ENCODE measurements around the gene PNMA6E.
"Not testable (repeated sequence)": the region's sequence is repeated elsewhere in the genome, so short reads cannot be mapped to it uniquely, and the experiment has no call there.

The PNMA6E gene

DNA sequence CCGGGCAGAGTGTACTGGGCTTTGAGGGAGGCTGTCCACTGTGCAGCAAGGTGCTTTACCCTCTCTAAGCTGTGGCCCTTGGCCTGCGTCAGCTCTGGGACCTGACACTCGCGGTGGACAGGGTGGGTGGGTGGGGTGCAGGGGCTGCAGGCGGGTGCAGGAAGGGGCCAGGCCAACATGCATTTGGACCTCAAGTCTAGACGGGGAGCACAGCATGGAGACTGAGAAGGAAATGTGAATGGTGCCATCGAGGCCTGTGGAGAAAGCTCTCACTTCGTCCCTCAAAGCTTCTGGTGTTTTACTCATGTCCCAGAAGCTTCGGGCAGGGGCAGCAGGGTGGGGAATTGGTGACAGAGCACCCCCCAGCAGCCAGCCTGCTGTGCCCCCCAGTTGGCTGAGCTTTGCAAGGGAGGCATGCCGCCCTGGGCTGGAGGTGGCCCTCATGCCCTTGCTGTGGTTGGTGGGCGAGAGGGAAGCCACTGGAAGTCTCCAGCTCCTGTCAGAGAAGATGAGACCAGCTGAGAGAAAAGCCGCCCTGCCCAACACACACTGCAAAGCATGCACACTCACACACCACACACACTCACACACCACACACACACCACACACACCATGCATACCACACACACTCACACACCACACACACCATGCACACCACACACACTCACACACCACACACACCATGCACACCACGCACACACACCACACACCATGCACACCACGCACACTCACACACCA is 12.3 kb downstream of the PNMA6E start:
- Mint-ChIP-seq H3K27me3 (ENCODE audit: low read depth) (no peaks in the 10 kb centered on the region), H3K36me3 (ENCODE audit: low read depth) (no peaks in the 10 kb centered on the region), H3K4me3 (no peak overlapping the region), H3K27ac (no peak overlapping the region), H3K4me1 (ENCODE audit: low read depth) (peaks cover 2% of the 10 kb centered on the region), H3K9me3 (no peaks in the 10 kb centered on the region)

DNA sequence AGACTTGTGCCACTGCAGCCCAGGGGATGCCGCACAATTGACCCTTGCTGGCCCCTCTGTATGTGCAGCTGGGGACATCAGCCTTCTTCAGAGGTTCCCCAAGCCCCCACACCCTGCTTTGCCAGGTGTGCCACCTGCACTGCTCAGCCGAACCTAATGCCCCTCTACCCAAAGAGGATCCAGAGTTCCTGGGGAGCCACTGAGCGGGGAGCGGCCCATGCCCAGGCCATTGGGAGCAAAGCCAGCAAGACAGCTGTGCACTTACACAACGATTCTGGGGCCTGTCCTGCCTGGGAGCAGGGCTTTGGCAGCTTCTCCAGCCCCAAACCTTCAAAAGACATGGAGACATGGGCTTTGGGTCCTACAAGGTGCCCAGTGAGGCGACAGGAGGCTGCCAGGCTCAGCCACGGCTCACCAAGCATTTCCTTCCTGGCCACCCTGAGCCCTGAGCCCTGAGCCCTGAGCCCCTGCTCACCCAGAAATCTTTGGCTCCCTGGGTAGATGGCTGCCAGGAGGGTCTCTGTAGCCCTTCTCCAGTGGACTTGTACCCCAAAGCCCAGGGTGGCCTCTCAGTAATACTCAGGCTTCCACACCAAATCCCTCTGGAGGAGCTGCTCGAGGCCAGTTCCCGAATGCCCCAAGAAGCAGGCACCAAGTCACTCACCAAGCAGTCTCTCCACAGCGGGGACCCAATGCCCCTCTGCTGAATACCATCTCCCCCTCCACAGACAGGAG is 13.0 kb downstream of the PNMA6E start:
- Mint-ChIP-seq H3K4me1 (ENCODE audit: low read depth) (no peaks in the 10 kb centered on the region), H3K36me3 (ENCODE audit: low read depth) (no peaks in the 10 kb centered on the region), H3K27ac (no peak overlapping the region), H3K4me3 (no peak overlapping the region), H3K27me3 (ENCODE audit: low read depth) (no peaks in the 10 kb centered on the region), H3K9me3 (no peaks in the 10 kb centered on the region)

GRCh38 chrX:153387345-153387744 is 13.8 kb downstream of the PNMA6E start:
- no peaks in the 10 kb centered on the region for H3K36me3 Mint-ChIP-seq (ENCODE audit: low read depth)
- H3K4me3 Mint-ChIP-seq, result no peak overlapping the region
- no peaks in the 10 kb centered on the region for H3K27me3 Mint-ChIP-seq (ENCODE audit: low read depth)

DNA sequence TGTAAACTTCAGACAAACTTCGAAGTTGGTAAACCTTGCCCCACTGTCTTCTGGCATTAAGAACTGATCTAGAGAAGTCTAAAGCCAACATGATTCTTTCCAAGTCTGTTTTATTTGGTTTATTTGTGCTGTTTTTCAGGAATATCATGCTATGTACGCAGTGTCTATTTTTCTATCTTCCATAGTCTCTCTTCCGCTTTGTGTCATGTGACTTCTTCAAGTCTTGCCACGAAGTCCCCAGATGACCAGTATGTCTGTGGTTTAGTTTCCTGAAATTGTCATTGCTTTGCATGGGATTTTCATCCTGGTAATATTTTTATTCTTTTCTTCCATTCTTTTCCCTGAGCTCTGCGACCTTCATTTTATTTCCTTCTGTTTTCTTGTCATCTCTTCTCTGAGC is 15.1 kb downstream of the PNMA6E start:
- Mint-ChIP-seq H3K4me3 (no peak overlapping the region), H3K27me3 (ENCODE audit: low read depth) (no peaks in the 10 kb centered on the region), H3K27ac (no peak overlapping the region), H3K9me3 (no peaks in the 10 kb centered on the region), H3K4me1 (ENCODE audit: low read depth) (no peaks in the 10 kb centered on the region), H3K36me3 (ENCODE audit: low read depth) (no peaks in the 10 kb centered on the region)

More at GRCh38 chrX:153387345-153387744, 13.8 kb downstream of the PNMA6E start:
- Mint-ChIP-seq H3K27ac (no peak overlapping the region), H3K4me1 (ENCODE audit: low read depth) (no peaks in the 10 kb centered on the region), H3K9me3 (no peaks in the 10 kb centered on the region)

DNA sequence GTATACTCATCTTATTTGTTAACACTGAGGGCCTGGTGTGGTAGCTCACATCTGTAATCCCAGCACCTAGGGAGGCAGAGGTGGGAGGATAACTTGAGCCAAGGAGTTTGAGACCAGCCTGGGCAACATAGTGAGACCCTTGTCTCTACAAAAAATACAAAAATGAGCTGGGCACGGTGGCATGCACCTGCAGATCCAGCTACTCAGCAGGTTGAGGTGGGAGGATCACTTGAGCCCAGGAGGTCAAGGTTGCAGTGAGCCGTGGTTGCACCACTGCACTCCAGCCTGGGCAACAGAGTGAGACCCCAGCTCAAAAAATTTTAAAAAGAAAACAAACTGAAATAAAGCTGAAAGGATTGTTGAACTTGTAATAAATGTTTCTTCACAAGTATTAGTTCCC is 16.2 kb downstream of the PNMA6E start:
- H3K27me3 Mint-ChIP-seq (ENCODE audit: low read depth); H3K36me3 Mint-ChIP-seq (ENCODE audit: low read depth); H3K9me3 Mint-ChIP-seq; H3K4me1 Mint-ChIP-seq (ENCODE audit: low read depth); H3K27ac Mint-ChIP-seq; H3K4me3 Mint-ChIP-seq: not testable (repeated sequence)

DNA sequence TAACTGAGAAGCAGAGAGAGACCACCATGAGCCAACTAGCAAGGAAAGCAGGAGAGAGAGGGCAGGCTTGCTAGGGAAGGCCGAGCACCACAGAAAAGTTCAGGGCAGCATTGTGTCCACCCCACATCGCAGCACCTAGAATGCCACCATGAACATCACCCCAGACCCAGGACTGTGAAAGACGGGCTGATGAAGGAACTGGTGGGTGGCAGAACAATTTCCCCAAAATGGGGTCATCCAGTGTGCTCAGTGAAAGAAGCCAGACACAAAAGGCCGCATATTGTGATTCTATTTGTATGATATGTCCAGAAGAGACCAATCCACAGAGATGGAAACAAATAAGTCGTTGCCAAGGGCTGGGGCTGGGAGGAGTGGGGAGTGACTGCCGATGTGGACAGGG is 16.8 kb downstream of the PNMA6E start:
- no peaks in the 10 kb centered on the region for H3K4me1 Mint-ChIP-seq (ENCODE audit: low read depth)
- H3K27me3 Mint-ChIP-seq (ENCODE audit: low read depth), result no peaks in the 10 kb centered on the region
- H3K36me3 Mint-ChIP-seq (ENCODE audit: low read depth), result no peaks in the 10 kb centered on the region
- H3K4me3 Mint-ChIP-seq, result no peak overlapping the region
- no peak overlapping the region for H3K27ac Mint-ChIP-seq
- H3K9me3 Mint-ChIP-seq, result no peaks in the 10 kb centered on the region

- no peak overlapping the region for H3K27ac Mint-ChIP-seq
- H3K27me3 Mint-ChIP-seq (ENCODE audit: low read depth), result no peaks in the 10 kb centered on the region
- no peaks in the 10 kb centered on the region for H3K4me1 Mint-ChIP-seq (ENCODE audit: low read depth)
- no peak overlapping the region for H3K4me3 Mint-ChIP-seq
- no peaks in the 10 kb centered on the region for H3K36me3 Mint-ChIP-seq (ENCODE audit: low read depth)
- H3K9me3 Mint-ChIP-seq, result no peaks in the 10 kb centered on the region
Measured at GRCh38 chrX:153382563-153383482, 18.3 kb downstream of the PNMA6E start.

DNA sequence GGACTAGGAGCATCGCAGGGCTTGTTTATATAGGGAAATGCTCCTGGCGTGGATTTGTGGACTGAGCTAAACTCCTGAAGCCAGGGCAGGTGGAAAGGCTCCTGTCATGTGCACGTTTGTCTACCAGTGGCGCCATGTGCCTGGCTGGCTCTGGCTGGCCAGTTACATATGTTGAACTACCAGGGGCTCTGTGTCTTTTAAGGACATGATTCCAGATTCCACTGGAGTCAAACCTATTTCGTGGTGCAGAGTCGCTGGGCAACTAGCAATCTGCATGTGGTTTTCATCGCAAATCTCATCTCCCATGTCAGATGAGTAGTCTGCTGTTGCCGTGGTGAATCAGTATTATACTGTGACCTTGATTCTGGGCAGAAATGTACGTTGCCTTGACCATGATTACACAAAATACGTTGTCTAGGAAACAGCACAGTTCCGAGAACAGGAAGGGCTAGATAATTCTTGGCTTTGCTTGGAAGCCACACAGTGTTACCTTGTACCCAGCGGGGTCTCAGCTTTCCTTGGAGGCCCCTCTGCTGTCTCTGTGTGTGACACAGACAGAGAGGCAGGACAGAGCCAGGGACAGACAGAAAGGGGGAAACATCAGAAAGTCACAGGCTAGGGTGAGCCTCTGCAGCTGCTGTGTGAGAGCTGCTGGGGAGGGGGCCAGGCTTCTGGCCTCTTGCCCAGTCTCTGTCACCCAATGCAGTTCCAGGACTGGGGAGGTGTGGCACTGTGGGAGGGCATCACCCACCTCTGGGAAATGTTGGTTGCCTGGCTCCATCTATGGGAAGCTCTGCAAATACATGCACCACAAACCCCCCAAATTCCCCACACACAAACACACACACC is 19.2 kb downstream of the PNMA6E start:
- no peaks in the 10 kb centered on the region for H3K36me3 Mint-ChIP-seq (ENCODE audit: low read depth)
- H3K4me3 Mint-ChIP-seq, result no peak overlapping the region
- H3K4me1 Mint-ChIP-seq (ENCODE audit: low read depth), result no peaks in the 10 kb centered on the region
- H3K27ac Mint-ChIP-seq, result no peak overlapping the region
- no peaks in the 10 kb centered on the region for H3K9me3 Mint-ChIP-seq
- H3K27me3 Mint-ChIP-seq (ENCODE audit: low read depth), result no peaks in the 10 kb centered on the region

DNA sequence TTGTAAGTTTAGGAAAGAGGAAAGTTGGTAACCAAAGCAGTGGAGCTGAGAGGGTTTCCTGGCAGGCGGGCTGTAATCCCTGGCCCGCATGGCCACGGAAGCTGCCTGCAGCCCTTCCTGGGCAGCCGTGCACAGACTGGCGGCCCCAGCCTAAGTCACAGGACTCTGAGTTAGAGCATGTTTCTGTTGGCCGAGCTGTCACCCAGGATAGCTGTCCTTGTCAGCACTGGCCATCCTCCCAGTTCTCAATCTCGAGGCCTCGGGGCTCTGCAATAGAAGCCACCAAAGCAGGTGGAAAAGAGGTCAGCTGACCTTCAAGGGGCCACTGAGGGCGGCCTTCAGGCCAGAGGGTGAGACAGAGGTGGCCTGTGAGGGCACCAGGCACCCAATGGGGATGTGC is 20.5 kb downstream of the PNMA6E start:
- H3K4me3 Mint-ChIP-seq, result no peak overlapping the region
- H3K4me1 Mint-ChIP-seq (ENCODE audit: low read depth), result no peaks in the 10 kb centered on the region
- no peaks in the 10 kb centered on the region for H3K9me3 Mint-ChIP-seq
- no peaks in the 10 kb centered on the region for H3K36me3 Mint-ChIP-seq (ENCODE audit: low read depth)
- H3K27ac Mint-ChIP-seq, result no peak overlapping the region
- H3K27me3 Mint-ChIP-seq (ENCODE audit: low read depth), result no peaks in the 10 kb centered on the region

DNA sequence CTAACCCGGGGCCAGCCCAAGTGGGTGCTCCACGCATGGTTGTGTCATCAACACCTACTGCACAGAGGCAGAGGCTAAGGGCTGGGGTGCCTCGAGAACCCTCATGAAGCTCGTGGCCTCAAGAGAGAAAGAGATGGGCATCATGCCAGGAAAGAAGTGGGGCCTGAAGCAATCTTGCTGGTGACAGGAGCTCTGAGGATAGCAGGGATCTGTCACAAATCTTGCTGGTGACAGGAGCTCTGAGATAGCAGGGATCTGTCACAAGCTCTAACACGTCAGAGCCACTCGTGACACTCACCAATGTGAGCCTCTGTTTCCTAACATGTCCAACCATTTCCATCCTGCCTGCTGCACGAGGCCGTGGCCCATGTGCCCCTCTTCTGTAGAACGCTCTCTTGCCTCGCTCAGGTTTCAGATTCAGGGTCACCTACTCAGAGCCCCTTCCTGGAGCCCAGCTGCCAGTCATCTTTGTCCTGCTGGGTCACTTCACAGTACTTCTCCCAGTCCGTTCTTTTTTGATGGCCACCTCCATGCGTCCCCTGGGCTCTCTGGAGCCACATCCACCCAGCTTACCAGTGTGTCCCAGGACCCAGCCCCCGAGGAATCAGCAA is 21.1 kb downstream of the PNMA6E start:
- Mint-ChIP-seq H3K27ac (no peak overlapping the region), H3K36me3 (ENCODE audit: low read depth) (no peaks in the 10 kb centered on the region), H3K4me3 (no peak overlapping the region), H3K27me3 (ENCODE audit: low read depth) (no peaks in the 10 kb centered on the region), H3K9me3 (no peaks in the 10 kb centered on the region), H3K4me1 (ENCODE audit: low read depth) (no peaks in the 10 kb centered on the region)

DNA sequence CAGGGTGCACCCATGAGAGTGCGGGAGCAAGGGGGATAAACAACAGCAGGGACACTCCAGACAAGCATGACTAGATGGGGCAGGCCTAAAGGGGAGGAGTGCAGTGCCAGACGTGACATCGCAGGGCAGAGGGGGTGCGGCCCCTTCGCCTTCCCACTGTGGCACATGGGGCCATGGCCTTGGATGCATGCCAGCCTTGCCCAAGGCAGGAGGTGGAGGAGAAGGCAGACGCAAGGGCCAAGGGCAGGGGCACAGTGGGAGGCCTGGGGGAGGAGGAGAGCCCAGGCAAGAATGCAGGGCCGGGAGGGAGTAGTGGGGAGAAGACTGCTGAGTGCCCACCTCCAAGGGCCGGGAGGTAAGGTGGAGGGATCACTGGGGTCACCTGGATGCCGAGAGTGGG is 21.6 kb downstream of the PNMA6E start:
- Mint-ChIP-seq H3K9me3 (no peaks in the 10 kb centered on the region), H3K27ac (no peak overlapping the region), H3K27me3 (ENCODE audit: low read depth) (no peaks in the 10 kb centered on the region), H3K36me3 (ENCODE audit: low read depth) (no peaks in the 10 kb centered on the region), H3K4me1 (ENCODE audit: low read depth) (no peaks in the 10 kb centered on the region), H3K4me3 (no peak overlapping the region)

GRCh38 chrX:153378607-153379006 is 22.5 kb downstream of the PNMA6E start:
- Mint-ChIP-seq H3K4me1 (ENCODE audit: low read depth) (no peaks in the 10 kb centered on the region), H3K27ac (no peak overlapping the region), H3K36me3 (ENCODE audit: low read depth) (no peaks in the 10 kb centered on the region), H3K9me3 (no peaks in the 10 kb centered on the region), H3K4me3 (no peak overlapping the region), H3K27me3 (ENCODE audit: low read depth) (no peaks in the 10 kb centered on the region)

DNA sequence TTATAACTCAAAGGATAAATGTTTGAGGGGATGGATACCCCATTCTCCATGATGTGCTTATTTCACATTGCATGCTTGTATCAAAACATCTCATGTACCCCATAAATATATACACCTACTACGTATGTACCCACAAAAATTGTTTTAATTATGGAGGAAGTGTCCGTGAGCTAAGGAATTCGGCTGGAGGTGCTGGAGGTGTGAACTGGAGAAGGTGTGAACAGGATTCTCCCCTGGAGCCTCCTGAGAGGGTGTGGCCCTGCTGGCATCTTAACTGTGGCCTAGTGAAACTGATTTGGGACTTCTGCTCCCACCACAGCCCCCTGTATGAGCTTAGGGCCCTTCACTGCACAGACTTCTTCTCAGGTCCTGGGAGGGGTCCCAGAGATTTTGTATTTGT is 23.4 kb downstream of the PNMA6E start:
- no peak overlapping the region for H3K27ac Mint-ChIP-seq
- H3K36me3 Mint-ChIP-seq (ENCODE audit: low read depth), result no peaks in the 10 kb centered on the region
- no peak overlapping the region for H3K4me3 Mint-ChIP-seq
- H3K27me3 Mint-ChIP-seq (ENCODE audit: low read depth), result no peaks in the 10 kb centered on the region
- H3K9me3 Mint-ChIP-seq, result no peaks in the 10 kb centered on the region
- H3K4me1 Mint-ChIP-seq (ENCODE audit: low read depth), result no peaks in the 10 kb centered on the region

DNA sequence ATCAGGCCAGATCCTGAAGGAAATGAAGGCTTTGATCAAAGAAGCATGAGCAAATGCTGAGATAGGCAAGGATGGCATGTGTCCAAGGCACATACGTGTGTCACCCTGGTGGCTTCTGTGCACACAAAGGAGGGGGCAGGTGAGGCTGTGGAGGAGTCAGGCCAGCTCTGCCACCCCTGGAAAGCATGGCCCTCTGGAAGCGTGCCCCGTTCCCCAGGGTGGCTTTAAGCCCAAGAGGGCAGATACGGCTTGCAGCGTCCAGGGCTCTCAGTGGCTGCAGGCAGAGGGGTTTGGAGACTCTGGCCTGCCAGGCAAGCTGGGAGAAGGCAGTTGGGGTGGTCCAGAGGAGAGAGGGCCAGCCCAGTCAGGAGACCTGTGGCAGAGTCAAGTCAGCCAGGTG is 25.6 kb downstream of the PNMA6E start:
- H3K27ac Mint-ChIP-seq, result no peak overlapping the region
- H3K36me3 Mint-ChIP-seq (ENCODE audit: low read depth), result peaks cover under 1% of the 10 kb centered on the region
- no peak overlapping the region for H3K4me3 Mint-ChIP-seq
- no peaks in the 10 kb centered on the region for H3K27me3 Mint-ChIP-seq (ENCODE audit: low read depth)
- peaks cover 2% of the 10 kb centered on the region for H3K4me1 Mint-ChIP-seq (ENCODE audit: low read depth)
- no peaks in the 10 kb centered on the region for H3K9me3 Mint-ChIP-seq
